T-helper 2 cell treated with Interferon-gamma antibody and Interleukin-4, amounts not matched to agents 100 ng/mL and 5 ng/mL, for 36 hours (primary cell): ENCODE measurements around the gene HYI. TPM values are rescaled to one million over a fixed set of nuclear protein-coding genes. Genes with fewer than 3 reads are reported as not detected.
"Not testable (repeated sequence)": the region's sequence is repeated elsewhere in the genome, so short reads cannot be mapped to it uniquely, and the experiment has no call there.

Source experiments
- intact Hi-C: fragments of 100-400 bp; cut with micrococcal nuclease; formaldehyde crosslinking; loops from one replicate; pipeline ENCODE4 v1.15.1; 2023
- total RNA-seq: library from RNA; stranded (reverse); gene quantifications from 2 replicates; pipeline ENCODE4 v1.2.3, GENCODE V29; 2022

Gene HYI
- total RNA-seq, 1 donor from 2014 or later, result 35.4 TPM

DNA sequence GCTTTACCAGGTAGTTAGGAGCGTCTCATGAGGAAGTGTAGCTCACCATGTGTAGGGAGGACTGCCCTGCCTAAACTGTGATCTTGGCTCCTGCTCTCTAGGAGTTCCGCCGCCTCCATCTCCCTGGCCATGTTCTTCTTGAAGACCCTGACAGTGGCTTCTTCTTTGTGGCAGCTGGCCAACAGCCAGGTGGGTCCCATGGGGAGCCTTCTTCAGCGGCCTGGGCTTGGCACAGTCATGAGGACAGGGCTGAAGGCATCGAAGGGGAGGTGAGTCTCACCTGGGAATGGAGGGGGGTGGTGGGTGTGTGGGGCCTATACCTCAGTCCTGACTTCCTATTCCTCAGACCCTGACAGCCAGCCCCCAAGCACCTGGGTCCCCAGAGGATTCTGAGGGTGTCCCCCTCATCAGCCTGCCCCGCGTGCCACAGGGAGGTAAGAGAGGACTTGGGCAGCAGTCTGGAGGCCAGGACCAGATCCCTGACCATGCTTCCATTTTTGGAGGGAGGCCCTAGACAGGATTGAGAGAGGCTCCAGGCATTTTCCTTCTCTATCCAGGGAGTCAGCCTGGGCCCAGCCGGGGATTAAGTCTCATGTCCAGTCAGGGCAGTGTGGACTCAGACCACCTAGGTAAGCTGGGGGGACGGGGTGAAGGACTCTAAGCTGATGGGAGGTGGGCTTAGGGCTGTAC is 21.4 kb downstream of the HYI start:
- intact Hi-C loops, result no loop called here

DNA sequence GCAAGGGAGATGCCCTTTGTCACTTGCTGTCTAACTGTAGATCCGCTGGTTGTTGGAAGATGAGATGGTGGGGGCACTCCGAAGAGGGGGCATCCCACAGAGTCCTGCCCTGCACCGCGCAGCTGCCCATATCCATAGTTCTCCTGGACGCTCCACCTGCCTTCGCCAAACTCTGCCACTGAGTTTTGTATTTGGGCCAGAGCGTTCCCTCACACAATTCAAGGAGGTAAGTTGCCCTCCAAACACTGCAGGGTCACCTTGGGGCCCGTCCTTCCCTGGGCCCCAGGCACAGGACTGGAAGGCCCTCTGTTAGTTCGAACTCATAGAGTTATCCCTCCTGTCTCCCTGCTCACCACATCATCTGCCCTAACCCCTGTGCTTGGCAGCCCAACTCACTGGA is 22.1 kb downstream of the HYI start:
- intact Hi-C loops, result no loop called here

DNA sequence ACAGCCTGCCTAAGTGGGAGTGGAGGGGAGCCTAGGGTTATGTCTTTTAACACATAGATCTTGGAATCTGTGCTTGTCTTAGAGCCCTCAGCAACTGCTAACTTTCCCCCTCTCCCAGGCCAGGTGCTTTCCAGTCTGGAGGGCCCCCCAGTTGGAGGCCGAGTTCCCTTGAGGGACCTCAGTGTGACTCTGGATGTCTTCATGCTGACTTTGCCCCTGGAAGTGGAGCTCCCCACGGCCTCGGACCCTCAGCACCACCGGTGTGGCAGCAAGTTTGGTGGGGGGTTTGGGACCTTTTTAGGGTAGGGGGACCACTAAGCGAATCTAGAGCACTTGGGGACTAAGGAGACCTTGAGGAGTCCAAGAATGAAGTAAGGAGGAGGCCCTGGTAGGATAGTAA is 22.9 kb downstream of the HYI start:
- intact Hi-C loops, result no loop called here

DNA sequence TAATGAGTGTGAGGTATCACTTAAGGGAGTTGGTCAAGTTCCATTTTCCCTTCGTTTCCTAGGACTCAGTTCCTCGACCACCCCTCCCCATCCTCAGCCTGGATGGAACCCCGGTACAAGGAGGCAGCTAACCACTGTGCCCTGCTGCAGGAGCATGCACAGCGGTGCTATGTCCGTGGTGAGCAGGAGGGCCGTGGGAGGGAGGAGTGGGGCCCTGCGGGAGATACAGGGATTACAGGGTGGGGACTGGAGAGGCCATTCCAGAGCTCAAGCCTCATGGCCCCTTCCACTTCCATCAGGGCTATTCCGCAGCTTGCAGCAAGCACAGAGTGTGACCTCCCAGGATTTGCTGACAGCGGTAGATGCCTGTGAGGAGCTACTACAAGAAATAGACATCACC is 25.8 kb downstream of the HYI start:
- intact Hi-C loops, result no loop called here

GRCh38 chr1:43427524-43427923 is 26.2 kb downstream of the HYI start:
- intact Hi-C loops, result no loop called here

GRCh38 chr1:43426221-43426620 is 27.5 kb downstream of the HYI start:
- intact Hi-C loops, result no loop called here

- intact Hi-C loops, result no loop called here
Observed at GRCh38 chr1:43425045-43425444, 28.7 kb downstream of the HYI start.

- intact Hi-C loops, result no loop called here
Observed at GRCh38 chr1:43423672-43424550, 29.8 kb downstream of the HYI start.

GRCh38 chr1:43422995-43423671 is 30.6 kb downstream of the HYI start:
- intact Hi-C loops, result no loop called here

GRCh38 chr1:43421976-43422750 is 31.6 kb downstream of the HYI start:
- intact Hi-C loops, result no loop called here

DNA sequence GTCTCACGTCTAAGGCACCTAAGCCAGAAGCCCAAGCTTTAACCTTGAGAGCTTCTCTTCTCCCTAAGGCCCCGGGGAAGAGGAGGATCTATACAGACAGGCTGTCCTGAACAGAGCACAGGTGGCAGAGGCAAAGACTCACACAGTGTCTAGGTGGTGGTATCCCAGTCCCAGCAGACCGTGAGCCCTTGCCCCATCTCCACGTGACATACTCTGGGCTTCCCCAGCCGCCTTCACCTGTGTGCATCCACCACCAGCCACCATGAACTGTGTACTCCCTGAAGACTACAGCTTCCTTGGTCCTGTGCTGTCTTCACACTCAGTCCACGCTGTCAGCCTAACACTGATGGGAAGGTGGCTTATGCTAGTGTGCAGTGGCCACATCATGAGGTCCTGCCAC is 32.3 kb downstream of the HYI start:
- intact Hi-C loops, result no loop called here

DNA sequence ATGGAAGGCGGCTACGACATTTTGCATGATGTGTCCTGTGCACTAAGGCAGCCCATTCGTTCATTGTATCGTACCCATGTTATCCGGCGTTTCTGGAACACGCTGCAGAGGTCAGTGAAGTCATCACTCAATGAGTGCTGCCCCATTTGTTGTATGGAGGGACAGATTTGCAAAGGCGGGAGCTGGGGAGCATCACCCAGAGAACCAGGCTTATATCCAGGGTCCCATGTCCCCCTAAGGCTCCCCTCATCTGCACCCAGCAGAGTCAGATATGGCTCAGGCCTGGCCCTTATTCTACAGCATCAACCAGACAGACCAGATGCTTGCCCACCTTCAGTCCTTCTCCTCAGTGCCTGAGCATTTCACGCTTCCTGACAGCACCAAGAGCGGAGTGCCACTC is 32.9 kb downstream of the HYI start:
- intact Hi-C loops, result no loop called here

GRCh38 chr1:43419627-43420425 is 33.9 kb downstream of the HYI start:
- intact Hi-C loops, result no loop called here

GRCh38 chr1:43418858-43419257 is 34.9 kb downstream of the HYI start:
- intact Hi-C loops, result no loop called here

- intact Hi-C loops, result no loop called here
Observed at GRCh38 chr1:43415901-43416300, 37.8 kb downstream of the HYI start.

GRCh38 chr1:43414634-43415223 is 39.0 kb downstream of the HYI start:
- intact Hi-C loops, result loop anchor here (1.0 kb wide), 2 partner anchors 176 to 187 kb away; no protein-coding TSS in a partner anchor

DNA sequence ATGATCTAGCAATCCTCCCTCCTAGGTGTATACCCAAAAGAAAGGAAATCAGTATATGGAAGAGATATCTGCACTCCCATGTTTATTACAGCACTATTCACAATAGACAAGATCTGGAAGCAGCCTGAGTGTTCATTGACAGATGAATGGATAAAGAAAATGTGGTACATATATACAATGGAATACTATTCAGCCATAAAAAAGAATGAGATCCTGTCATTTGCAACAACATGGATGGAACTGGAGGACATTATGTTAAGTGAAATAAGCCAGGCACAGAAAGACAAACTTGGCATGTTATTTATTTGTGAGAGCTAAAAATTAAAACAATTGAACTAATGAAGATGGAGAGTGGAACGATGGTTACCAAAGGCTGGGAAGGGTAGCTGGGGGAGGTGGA is 40.3 kb downstream of the HYI start:
- intact Hi-C loops, result not testable (repeated sequence)

GRCh38 chr1:43410571-43410970 is 43.2 kb downstream of the HYI start:
- intact Hi-C loops, result no loop called here

GRCh38 chr1:43405876-43406234 is 47.9 kb downstream of the HYI start:
- intact Hi-C loops, result no loop called here

GRCh38 chr1:43405219-43405875 is 48.4 kb downstream of the HYI start:
- intact Hi-C loops, result no loop called here
